Mesothelial cell of epicardium (in vitro differentiated cells): ENCODE results near the gene MARCO. TPM values are rescaled to one million over a fixed set of nuclear protein-coding genes. Genes with fewer than 3 reads are reported as not detected.

Experiments used
- DNase-seq, 2 experiments: peaks; one replicate each; pipeline ENCODE4 v3.0.0; 2021; ENCODE audit warnings: low spot score in 2 of 2; ENCODE audit not compliant: unreplicated experiment in 2 of 2
- H3K27ac Mint-ChIP-seq: 2 replicates; pipeline ENCODE4 v1.8.0; 2021; ENCODE audit warnings: mixed read lengths
- H3K27me3 Mint-ChIP-seq: 2 replicates; pipeline ENCODE4 v1.8.0; 2021; ENCODE audit warnings: low read depth, mixed read lengths
- H3K36me3 Mint-ChIP-seq: 2 replicates; pipeline ENCODE4 v1.8.0; 2021; ENCODE audit warnings: mixed read lengths
- H3K4me1 Mint-ChIP-seq: 2 replicates; pipeline ENCODE4 v1.8.0; 2021; ENCODE audit warnings: mixed read lengths
- H3K4me3 Mint-ChIP-seq: 2 replicates; pipeline ENCODE4 v1.8.0; 2021; ENCODE audit warnings: mild to moderate bottlenecking, moderate library complexity, mixed read lengths
- H3K9me3 Mint-ChIP-seq: 2 replicates; pipeline ENCODE4 v1.8.0; 2021; ENCODE audit warnings: mixed read lengths
- total RNA-seq: library from RNA; stranded (reverse); gene quantifications from 3 replicates; pipeline ENCODE4 v1.2.1, GENCODE V29; 2021
- TF ChIP-seq, protein P1 (sequence below): fragments of 200-600 bp; sonication (generic); IDR thresholded peaks from one replicate; pipeline ENCODE4 v1.5.0; 2021; ENCODE audit warnings: antibody characterized with exemption; ENCODE audit not compliant: unreplicated experiment

MARCO gene
- total RNA-seq, 1 donor from 2014 or later, result 0.22 TPM

DNA sequence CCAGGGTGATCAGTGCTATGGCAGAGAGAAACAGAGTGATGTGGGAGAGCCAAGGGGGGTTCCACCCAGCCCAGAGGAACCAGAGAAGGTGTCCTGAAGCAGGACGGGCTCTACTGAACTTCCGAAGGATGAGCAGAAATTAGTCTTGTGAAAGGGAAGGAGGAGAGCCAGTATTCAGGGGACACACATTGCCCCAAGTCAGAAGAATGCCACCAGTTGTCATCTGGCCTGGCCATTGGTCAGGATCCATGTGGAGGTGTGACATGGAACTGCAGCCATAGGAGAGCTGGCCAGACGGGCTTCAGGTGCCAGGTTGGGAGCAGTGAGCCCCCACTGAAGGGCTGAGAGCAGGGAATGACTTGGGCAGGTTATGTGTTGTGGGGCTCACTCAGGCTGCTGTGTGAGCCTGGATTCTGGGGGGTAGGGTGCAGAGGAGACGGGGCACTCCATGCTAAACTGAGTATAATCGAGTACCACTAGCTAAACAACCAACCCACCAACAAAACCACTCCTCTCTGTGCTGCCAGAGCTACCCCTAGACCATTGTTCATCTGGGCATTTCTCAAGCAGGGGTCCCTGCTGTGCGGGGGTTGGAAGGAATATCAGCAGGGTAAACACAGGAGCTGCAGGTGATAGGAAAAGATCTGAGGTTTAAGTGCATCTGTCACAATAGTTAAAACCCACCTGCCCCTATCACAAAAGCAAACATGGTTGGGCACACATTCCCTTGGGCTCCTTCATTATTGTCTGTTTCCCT is 25.3 kb downstream of the MARCO start:
- Mint-ChIP-seq H3K4me3 (no peak overlapping the region), H3K27ac (no peak overlapping the region), H3K4me1 (no peaks in the 10 kb centered on the region), H3K9me3 (no peaks in the 10 kb centered on the region), H3K36me3 (no peaks in the 10 kb centered on the region), H3K27me3 (peaks cover 49% of the 10 kb centered on the region)
- TF ChIP-seq, protein P1, sequence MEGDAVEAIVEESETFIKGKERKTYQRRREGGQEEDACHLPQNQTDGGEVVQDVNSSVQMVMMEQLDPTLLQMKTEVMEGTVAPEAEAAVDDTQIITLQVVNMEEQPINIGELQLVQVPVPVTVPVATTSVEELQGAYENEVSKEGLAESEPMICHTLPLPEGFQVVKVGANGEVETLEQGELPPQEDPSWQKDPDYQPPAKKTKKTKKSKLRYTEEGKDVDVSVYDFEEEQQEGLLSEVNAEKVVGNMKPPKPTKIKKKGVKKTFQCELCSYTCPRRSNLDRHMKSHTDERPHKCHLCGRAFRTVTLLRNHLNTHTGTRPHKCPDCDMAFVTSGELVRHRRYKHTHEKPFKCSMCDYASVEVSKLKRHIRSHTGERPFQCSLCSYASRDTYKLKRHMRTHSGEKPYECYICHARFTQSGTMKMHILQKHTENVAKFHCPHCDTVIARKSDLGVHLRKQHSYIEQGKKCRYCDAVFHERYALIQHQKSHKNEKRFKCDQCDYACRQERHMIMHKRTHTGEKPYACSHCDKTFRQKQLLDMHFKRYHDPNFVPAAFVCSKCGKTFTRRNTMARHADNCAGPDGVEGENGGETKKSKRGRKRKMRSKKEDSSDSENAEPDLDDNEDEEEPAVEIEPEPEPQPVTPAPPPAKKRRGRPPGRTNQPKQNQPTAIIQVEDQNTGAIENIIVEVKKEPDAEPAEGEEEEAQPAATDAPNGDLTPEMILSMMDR, result no peak
- DNase-seq, result no peak

DNA sequence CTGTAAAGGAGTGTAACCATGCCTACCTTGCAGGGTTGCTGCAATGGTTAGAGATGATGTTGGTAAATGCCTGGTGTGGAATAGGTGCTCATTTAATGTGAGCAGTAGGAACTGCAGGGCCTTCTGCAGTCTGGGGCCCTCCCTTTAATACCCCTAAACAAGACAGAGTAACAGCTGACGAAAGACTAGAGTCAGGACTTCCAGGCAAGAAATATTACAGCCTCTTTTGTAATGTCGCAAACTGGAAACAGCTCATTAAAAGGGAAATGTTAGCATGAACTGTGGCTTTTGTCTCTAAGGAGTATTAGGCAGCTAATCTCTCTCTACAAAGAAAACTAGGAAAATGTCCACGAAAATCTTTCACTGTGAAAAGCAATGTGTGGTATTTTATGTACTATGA is 26.0 kb downstream of the MARCO start:
- no peak overlapping the region for H3K27ac Mint-ChIP-seq
- no peak for DNase-seq
- no peaks in the 10 kb centered on the region for H3K36me3 Mint-ChIP-seq
- H3K4me3 Mint-ChIP-seq, result no peak overlapping the region
- no peaks in the 10 kb centered on the region for H3K4me1 Mint-ChIP-seq
- H3K27me3 Mint-ChIP-seq, result peaks cover 50% of the 10 kb centered on the region
- TF ChIP-seq, protein P1, result no peak
- H3K9me3 Mint-ChIP-seq, result no peaks in the 10 kb centered on the region

DNA sequence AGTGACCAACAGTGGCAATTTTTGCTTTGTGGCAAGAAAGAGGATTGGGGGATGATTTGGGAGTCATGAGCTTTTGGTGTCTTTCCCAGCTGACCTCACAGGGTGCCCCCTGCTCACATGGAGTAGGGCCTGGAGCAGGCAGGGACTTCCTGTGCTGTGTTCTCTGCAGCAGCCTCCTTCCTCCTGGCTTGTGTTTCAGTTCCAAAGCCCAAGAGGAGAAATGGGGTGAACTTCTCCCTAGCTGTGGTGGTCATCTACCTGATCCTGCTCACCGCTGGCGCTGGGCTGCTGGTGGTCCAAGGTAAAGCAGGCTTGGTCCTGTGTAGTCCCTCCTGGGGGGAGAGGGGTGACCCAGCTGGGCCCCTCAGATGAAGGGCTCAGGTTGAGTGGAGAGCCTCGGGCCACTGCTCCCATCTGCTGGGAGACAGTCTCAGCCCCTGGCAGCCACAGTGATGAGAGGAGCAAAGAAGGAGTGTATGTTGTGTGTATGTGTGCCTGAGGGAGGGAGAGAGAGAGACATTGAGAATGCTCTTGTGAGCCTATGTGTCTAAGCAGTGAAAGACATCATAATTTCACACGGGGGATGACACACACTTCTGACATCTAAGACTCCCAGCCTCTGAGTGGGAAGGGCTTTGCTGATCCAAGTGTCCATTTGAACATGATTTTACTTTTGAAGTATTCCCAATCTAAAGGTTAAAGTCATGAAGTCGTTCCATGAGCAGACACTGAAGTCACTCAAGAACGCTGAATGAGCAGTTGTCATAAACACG is 27.2 kb downstream of the MARCO start:
- H3K36me3 Mint-ChIP-seq, result no peaks in the 10 kb centered on the region
- H3K4me1 Mint-ChIP-seq, result no peaks in the 10 kb centered on the region
- H3K27me3 Mint-ChIP-seq, result peaks cover 57% of the 10 kb centered on the region
- no peak overlapping the region for H3K27ac Mint-ChIP-seq
- TF ChIP-seq, protein P1, result no peak
- H3K9me3 Mint-ChIP-seq, result no peaks in the 10 kb centered on the region
- H3K4me3 Mint-ChIP-seq, result no peak overlapping the region
- no peak for DNase-seq

DNA sequence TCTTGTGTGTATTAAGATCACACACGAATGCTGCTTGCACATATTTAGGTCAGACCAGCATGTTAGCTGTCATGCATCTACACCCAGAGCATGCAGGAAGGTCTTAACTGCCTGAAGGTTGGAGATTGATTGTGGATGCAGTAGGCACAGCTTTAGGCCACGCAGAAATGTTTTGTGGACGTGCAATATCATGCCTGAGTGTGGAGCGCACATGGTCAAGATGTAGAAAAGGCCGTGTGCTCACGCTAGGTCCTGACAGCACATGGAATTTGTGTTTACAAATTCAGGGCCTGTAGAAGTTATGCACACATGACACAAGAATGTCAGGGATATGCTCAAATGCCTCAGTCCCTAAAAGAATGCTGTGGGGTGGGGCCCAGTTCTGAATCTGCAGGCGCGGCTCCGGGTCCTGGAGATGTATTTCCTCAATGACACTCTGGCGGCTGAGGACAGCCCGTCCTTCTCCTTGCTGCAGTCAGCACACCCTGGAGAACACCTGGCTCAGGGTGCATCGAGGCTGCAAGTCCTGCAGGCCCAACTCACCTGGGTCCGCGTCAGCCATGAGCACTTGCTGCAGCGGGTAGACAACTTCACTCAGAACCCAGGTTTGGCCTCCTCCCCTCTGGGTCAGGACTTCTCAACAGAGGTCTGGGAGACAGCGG is 27.9 kb downstream of the MARCO start:
- H3K4me1 Mint-ChIP-seq, result no peaks in the 10 kb centered on the region

DNA sequence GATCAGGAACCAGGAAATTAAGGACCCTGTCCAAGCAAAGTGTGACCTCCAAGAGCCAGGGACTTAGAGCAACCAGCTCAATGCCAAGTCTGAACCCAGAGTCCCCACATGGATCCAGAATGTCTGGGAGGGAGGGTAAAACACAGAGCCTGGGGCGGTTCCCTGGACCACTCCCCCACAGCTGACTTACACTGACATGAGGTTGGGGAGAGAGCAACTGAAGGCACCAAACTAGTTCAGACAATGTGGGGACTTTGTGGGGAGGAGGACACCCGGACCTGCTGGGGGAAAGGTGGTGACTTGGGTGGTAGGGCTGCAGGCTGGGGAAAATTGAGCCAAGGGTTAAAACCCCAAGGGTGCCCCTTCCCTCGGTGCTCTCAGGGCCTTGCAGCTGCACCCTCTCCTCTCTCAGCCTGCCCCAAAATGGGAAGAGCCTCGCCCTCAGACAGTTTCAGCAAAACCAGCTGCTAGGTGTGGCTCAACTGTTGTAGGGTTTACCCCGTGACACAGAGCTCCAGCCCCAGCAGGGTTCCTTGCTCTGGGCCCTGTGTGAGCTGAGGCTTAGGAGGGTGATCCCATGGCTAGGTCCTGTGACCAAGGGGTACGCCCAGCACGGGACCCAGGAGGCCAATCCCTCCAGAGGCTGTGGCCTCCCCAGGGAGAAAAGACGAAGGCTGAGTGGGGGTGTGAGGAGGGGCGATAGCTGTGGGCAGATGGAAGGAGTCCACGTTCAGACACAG is 28.6 kb downstream of the MARCO start:
- TF ChIP-seq, protein P1, result no peak
- DNase-seq, result no peak
- no peaks in the 10 kb centered on the region for H3K4me1 Mint-ChIP-seq
- no peaks in the 10 kb centered on the region for H3K36me3 Mint-ChIP-seq
- no peak overlapping the region for H3K4me3 Mint-ChIP-seq
- H3K27me3 Mint-ChIP-seq, result peaks cover 57% of the 10 kb centered on the region
- H3K9me3 Mint-ChIP-seq, result no peaks in the 10 kb centered on the region
- H3K27ac Mint-ChIP-seq, result no peak overlapping the region

More for the DNA sequence above, 27.9 kb downstream of the MARCO start:
- no peak overlapping the region for H3K4me3 Mint-ChIP-seq
- no peak for DNase-seq
- TF ChIP-seq, protein P1, result no peak
- no peaks in the 10 kb centered on the region for H3K9me3 Mint-ChIP-seq
- no peak overlapping the region for H3K27ac Mint-ChIP-seq
- no peaks in the 10 kb centered on the region for H3K36me3 Mint-ChIP-seq
- H3K27me3 Mint-ChIP-seq, result peaks cover 56% of the 10 kb centered on the region
